Measurements from ENCODE around the gene DHRS3. TPM values are rescaled to one million over a fixed set of nuclear protein-coding genes. Genes with fewer than 3 reads are reported as not detected.

Gene DHRS3
- total RNA-seq, 1 experiment from 2014 or later, result 239 TPM

DNA sequence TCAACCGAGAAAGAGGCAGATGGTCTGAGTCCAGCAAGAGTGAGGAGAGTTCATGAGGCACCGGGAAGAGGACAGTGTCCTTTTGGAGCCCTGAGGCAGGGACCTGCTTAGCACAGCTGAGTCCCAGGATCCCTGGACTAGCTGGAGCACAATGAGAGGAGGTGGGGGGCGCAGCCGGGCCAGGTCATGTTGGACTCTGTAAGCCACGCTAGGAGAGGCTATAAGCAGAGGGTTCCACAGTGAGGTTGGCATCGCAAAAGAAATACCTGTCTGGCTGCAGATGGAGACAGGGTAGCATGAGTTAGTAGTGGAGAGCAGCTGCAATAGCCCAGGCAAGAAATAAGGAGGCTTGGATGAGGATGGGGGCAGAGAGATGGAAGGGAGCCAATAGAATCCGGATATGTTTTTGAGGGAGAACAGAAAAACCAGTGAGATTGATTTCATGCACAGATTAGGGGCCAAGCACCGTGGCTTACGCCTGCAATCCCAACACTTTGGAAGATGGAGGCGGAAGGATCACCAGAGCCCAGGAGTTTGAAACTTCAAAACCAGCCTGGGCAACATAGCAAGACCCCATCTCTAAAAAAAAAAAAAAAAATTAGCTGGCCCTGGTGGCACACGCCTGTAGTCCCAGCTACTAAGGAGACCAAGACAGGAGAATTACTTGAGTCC lies 98.2 kb downstream of the DHRS3 start:
- CTCF ChIA-PET, result interaction anchor here (0.7 kb wide), 2 partner anchors 64 to 638 kb away, joined by 3 to 4 read pairs; no protein-coding TSS in a partner anchor
- intact Hi-C loops (cut with micrococcal nuclease; ENCODE audit: unreplicated experiment), result no loop called here
- H3K27me3 Mint-ChIP-seq (ENCODE audit: unreplicated experiment), result no peaks in the 10 kb centered on the region

DNA sequence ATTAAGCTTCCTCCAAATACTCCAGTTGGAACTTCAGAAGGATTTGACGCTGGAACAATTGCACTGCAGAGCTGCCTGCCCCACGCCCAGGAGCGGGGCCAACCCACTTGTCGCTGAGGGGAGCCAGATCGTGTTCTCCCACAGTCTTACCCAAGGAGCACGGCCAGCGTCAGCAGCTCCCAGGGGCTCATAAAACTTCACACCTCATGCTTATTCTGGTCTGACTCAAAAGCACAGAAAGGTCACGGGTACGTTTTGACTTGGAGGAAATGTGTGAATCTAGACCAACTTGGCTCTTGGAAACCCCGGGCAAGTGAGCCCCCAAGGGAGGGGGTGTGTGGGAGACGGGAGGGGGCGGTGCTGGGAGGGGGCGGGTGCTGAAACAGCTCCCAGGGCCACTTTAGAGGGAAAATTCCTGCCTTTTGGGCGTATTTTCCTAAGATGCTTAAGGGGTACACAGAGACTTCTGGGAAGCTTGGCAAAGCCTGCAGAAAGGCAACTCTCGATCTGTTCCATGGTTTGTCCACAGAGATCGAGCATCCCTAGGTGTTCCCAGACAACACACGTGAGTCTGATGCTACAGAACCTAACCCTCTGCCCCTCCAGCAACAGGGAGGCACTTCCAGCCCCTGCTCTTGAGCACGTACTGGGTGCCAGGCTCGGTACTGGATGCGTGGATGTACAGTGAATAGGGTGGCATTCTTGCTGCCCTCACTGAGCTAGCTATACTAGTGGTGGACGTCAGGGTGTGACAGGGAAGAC lies 98.9 kb downstream of the DHRS3 start:
- intact Hi-C loops (cut with micrococcal nuclease; ENCODE audit: unreplicated experiment), result no loop called here
- Mint-ChIP-seq H3K36me3 (ENCODE audit: insufficient read depth, unreplicated experiment) (no peaks in the 10 kb centered on the region), H3K9me3 (ENCODE audit: low read depth, unreplicated experiment) (no peaks in the 10 kb centered on the region), H3K27me3 (ENCODE audit: unreplicated experiment) (no peaks in the 10 kb centered on the region), H3K4me3 (ENCODE audit: low read depth, unreplicated experiment) (no peak overlapping the region), H3K4me1 (ENCODE audit: low read depth, unreplicated experiment) (no peaks in the 10 kb centered on the region), H3K27ac (ENCODE audit: unreplicated experiment) (no peak overlapping the region)
- BruUV-seq (replicated peaks), result no TSS peak
- no peak for DNase-seq
- TF ChIP-seq, protein P1, sequence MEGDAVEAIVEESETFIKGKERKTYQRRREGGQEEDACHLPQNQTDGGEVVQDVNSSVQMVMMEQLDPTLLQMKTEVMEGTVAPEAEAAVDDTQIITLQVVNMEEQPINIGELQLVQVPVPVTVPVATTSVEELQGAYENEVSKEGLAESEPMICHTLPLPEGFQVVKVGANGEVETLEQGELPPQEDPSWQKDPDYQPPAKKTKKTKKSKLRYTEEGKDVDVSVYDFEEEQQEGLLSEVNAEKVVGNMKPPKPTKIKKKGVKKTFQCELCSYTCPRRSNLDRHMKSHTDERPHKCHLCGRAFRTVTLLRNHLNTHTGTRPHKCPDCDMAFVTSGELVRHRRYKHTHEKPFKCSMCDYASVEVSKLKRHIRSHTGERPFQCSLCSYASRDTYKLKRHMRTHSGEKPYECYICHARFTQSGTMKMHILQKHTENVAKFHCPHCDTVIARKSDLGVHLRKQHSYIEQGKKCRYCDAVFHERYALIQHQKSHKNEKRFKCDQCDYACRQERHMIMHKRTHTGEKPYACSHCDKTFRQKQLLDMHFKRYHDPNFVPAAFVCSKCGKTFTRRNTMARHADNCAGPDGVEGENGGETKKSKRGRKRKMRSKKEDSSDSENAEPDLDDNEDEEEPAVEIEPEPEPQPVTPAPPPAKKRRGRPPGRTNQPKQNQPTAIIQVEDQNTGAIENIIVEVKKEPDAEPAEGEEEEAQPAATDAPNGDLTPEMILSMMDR (IDR thresholded peaks at IDR 0.05; ENCODE audit: unreplicated experiment), result no peak
- CTCF ChIA-PET, result no interaction called here

More for the DNA sequence above, 98.2 kb downstream of the DHRS3 start:
- H3K36me3 Mint-ChIP-seq (ENCODE audit: insufficient read depth, unreplicated experiment), result no peaks in the 10 kb centered on the region
- BruUV-seq (replicated peaks), result no TSS peak
- TF ChIP-seq, protein P1 (IDR thresholded peaks at IDR 0.05; ENCODE audit: unreplicated experiment), result no peak
- DNase-seq, result no peak
- no peak overlapping the region for H3K27ac Mint-ChIP-seq (ENCODE audit: unreplicated experiment)
- H3K4me3 Mint-ChIP-seq (ENCODE audit: low read depth, unreplicated experiment), result no peak overlapping the region
- H3K4me1 Mint-ChIP-seq (ENCODE audit: low read depth, unreplicated experiment), result peaks cover under 1% of the 10 kb centered on the region
- no peaks in the 10 kb centered on the region for H3K9me3 Mint-ChIP-seq (ENCODE audit: low read depth, unreplicated experiment)

Small RNA genes lying within 50 kb of the gene (microRNA-seq; reads per million reads assigned to microRNA genes)
- gene MIR6730, result 2.1 reads per million

Other genes with a start within 250 kb of the DHRS3 start
- gene AADACL4, start 25.9 kb upstream of the DHRS3 start, total RNA-seq (2022), result not detected in 2 replicates
- gene AADACL3, start 97.9 kb upstream of the DHRS3 start, total RNA-seq (2022), result not detected in 2 replicates
- gene CFAP107, start 128.0 kb upstream of the DHRS3 start, total RNA-seq (2022), result not detected in 2 replicates
- not detected in 2 replicates for gene PRAMEF12, start 155.5 kb upstream of the DHRS3 start, total RNA-seq (2022)
- not detected in 2 replicates for gene PRAMEF1, start 173.2 kb upstream of the DHRS3 start, total RNA-seq (2022)
- not detected in 2 replicates for gene PRAMEF11, start 213.2 kb upstream of the DHRS3 start, total RNA-seq (2022)
- not detected in 2 replicates for gene HNRNPCL1, start 230.5 kb upstream of the DHRS3 start, total RNA-seq (2022)
- gene PRAMEF2, start 238.9 kb upstream of the DHRS3 start, total RNA-seq (2022), result not detected in 2 replicates